GM12878 (cell line): ENCODE measurements around the gene SASH1. TPM values are rescaled to one million over a fixed set of nuclear protein-coding genes. Genes with fewer than 3 reads are reported as not detected.

Experiments used
- ATAC-seq: fragments of 200-7000 bp; cut with Tn5 transposase; 3 replicates; pipeline ENCODE4 v1.9.1; 2020; ENCODE audit warnings: mild to moderate bottlenecking, moderate library complexity
- BruUV-seq: library from RNA; stranded (reverse); fragments of 400-500 nt; replicated peaks from 2 replicates; lab custom pipeline; 2021; lab: Mats Ljungman, UMichigan
- CTCF ChIA-PET: fragments of 300-600 bp; sonication (Branson Sonifier 250); formaldehyde crosslinking; extraction: SDS; loops from one replicate; lab custom pipeline; 2021; ENCODE audit warnings: inconsistent platforms; lab: Yijun Ruan, JAX
- POLR2A ChIA-PET: fragments of 350-600 bp; formaldehyde crosslinking; extraction: SDS; loops from one replicate; lab custom pipeline; 2021; ENCODE audit warnings: inconsistent platforms; lab: Charles Lee
- RAD21 ChIA-PET: fragments of 300-600 bp; sonication (Branson Sonifier 250); formaldehyde crosslinking; loops from one replicate; lab custom pipeline; 2023; ENCODE audit warnings: antibody characterized with exemption; ENCODE audit not compliant: unreplicated experiment; lab: Charles Lee
- SMC1A ChIA-PET: fragments of 300-600 bp; sonication (Branson Sonifier 250); formaldehyde crosslinking; loops from one replicate; lab custom pipeline; 2023; ENCODE audit not compliant: unreplicated experiment, uncharacterized antibody; lab: Charles Lee
- DNase-seq: peaks from one replicate; pipeline ENCODE4 v3.0.0-alpha.2; 2011; ENCODE audit warnings: low read depth, low spot score
- FAIRE-seq: peaks from 3 replicates; lab custom pipeline; 2011; peaks lifted over from hg19 to GRCh38; lab: Jason Lieb, UNC
- H2AFZ ChIP-seq: 2 replicates; pipeline ENCODE4 v1.6.0; 2011; ENCODE audit warnings: low read depth, low read length, control low read depth; ENCODE audit not compliant: control insufficient read depth
- H3K27ac ChIP-seq: 2 replicates; pipeline ENCODE4 v1.5.1; 2011; ENCODE audit warnings: control low read depth; ENCODE audit not compliant: control insufficient read depth, insufficient read depth
- H3K27me3 ChIP-seq, 2 experiments: replicated peaks in 1 of 2; 2 replicates each; pipeline versions ENCODE4 v1.6.0 to v1.6.1; 2011; ENCODE audit warnings: low read length in 1 of 2; ENCODE audit not compliant: control insufficient read depth in 2 of 2, insufficient read depth in 2 of 2
- H3K36me3 ChIP-seq, 2 experiments: 2 replicates each; pipeline ENCODE4 v1.5.1; 2011; ENCODE audit warnings: low read length in 1 of 2; ENCODE audit not compliant: control insufficient read depth in 2 of 2, insufficient read depth in 2 of 2
- H3K4me1 ChIP-seq: 2 replicates; pipeline ENCODE4 v1.6.1; 2011; ENCODE audit warnings: mild to moderate bottlenecking, low read length, moderate library complexity, mixed read lengths; ENCODE audit not compliant: control insufficient read depth, insufficient read depth
- H3K4me2 ChIP-seq: 2 replicates; pipeline ENCODE4 v1.6.0; 2011; ENCODE audit warnings: control low read depth; ENCODE audit not compliant: control insufficient read depth, insufficient read depth
- H3K4me3 ChIP-seq: fragments of 200-600 bp; sonication (generic); 2 replicates; pipeline ENCODE4 v1.5.1; 2016
- H3K79me2 ChIP-seq: 2 replicates; pipeline ENCODE4 v1.6.0; 2011; ENCODE audit warnings: low read length; ENCODE audit not compliant: control insufficient read depth, insufficient read depth
- H3K9ac ChIP-seq: 2 replicates; pipeline ENCODE4 v1.8.0; 2011; ENCODE audit warnings: low read length, control low read depth, mixed read lengths; ENCODE audit not compliant: control insufficient read depth, insufficient read depth
- H3K9me3 ChIP-seq: replicated peaks from 3 replicates; pipeline ENCODE4 v1.5.1; 2011; ENCODE audit warnings: mild to moderate bottlenecking, low read length; ENCODE audit not compliant: control insufficient read depth, insufficient read depth
- H4K20me1 ChIP-seq: 2 replicates; pipeline ENCODE4 v1.6.0; 2011; ENCODE audit not compliant: control insufficient read depth, insufficient read depth
- JUNB ChIP-seq: IDR thresholded peaks from 2 replicates; pipeline ENCODE4 v1.6.1; 2016; ENCODE audit warnings: antibody characterized with exemption, mild to moderate bottlenecking
- JUND ChIP-seq: IDR thresholded peaks from 2 replicates; pipeline ENCODE4 v1.6.1; 2012; ENCODE audit warnings: low read depth, mild to moderate bottlenecking, low read length, improper control_type of control experiment, moderate library complexity
- NFYA ChIP-seq: IDR thresholded peaks from 2 replicates; pipeline ENCODE4 v1.6.1; 2011; ENCODE audit warnings: low read depth, mild to moderate bottlenecking, low read length, improper control_type of control experiment, borderline replicate concordance
- RBBP5 ChIP-seq: fragments of 200-600 bp; sonication (generic); conservative IDR thresholded peaks from 2 replicates; pipeline ENCODE4 v1.6.1; 2016
- RUNX3 ChIP-seq: IDR thresholded peaks from 2 replicates; pipeline ENCODE4 v1.6.1; 2012; ENCODE audit warnings: low read length, inconsistent platforms
- SPI1 ChIP-seq: IDR thresholded peaks from 2 replicates; pipeline ENCODE4 v1.6.1; 2011; ENCODE audit warnings: low read depth, mild to moderate bottlenecking, low read length, moderate library complexity, borderline replicate concordance; ENCODE audit not compliant: insufficient read depth
- SREBF2 ChIP-seq: IDR thresholded peaks from 2 replicates; pipeline ENCODE4 v1.6.1; 2012; ENCODE audit warnings: mild to moderate bottlenecking, low read length
- TARDBP ChIP-seq: IDR thresholded peaks from 2 replicates; pipeline ENCODE4 v1.6.1; 2016; ENCODE audit warnings: borderline replicate concordance
- ZNF217 ChIP-seq: fragments of 450-650 bp; IDR thresholded peaks from 2 replicates; pipeline ENCODE4 v1.6.1; 2017; ENCODE audit warnings: antibody characterized with exemption, mild to moderate bottlenecking
- WGBS: methylation state at CpG from one replicate; pipeline ENCODE4 v1.1.6; 2016; ENCODE audit warnings: low lambda C conversion rate; ENCODE audit not compliant: insufficient replicate concordance, insufficient coverage; ENCODE audit errors: missing lambda C conversion rate; 5-methylcytosine and 5-hydroxymethylcytosine counted together
- in situ Hi-C: fragments of 300-500 bp; cut with MboI; formaldehyde crosslinking; loops from 9 replicates; pipeline ENCODE4 v1.14.3; 2018; ENCODE audit warnings: mixed read lengths
- intact Hi-C: fragments of 100-400 bp; cut with micrococcal nuclease; formaldehyde crosslinking; loops from one replicate; pipeline ENCODE4 v1.14.2; 2022; ENCODE audit not compliant: unreplicated experiment
- polyA plus RNA-seq, 11 experiments: library from polyadenylated mRNA; depleted of rRNA in 4 of 11; unstranded in 6 of 11; stranded (reverse) in 5 of 11; fragments of >200 nt; fragmentation: Nextera tagmentation in 4 of 11; fragmentation: Illumina TruSeq in 1 of 11; extraction: Ambion mirVana in 4 of 11; extraction: Trizol in 1 of 11; gene quantifications; 1 replicate in 1 of 11; 2 replicates in 10 of 11; pipeline versions ENCODE4 v1.2.1 to v1.2.3, GENCODE V29; 2011 to 2016; ENCODE audit warnings: inconsistent platforms in 2 of 11, missing spikeins in 2 of 11, low read depth in 1 of 11
- total RNA-seq, 4 experiments: library from RNA; depleted of rRNA in 3 of 4; stranded (reverse); fragments of >200 nt in 3 of 4; fragmentation: Illumina TruSeq in 1 of 4; extraction: Trizol in 1 of 4; gene quantifications; 2 replicates each; pipeline versions ENCODE4 v1.2.1 to v1.2.3, GENCODE V29; 2013 to 2021
- TF ChIP-seq, protein P1 (sequence below): fragments of 450-650 bp; IDR thresholded peaks from 2 replicates; pipeline ENCODE4 v1.6.1; 2016; ENCODE audit warnings: mild to moderate bottlenecking, moderate library complexity, borderline replicate concordance
- TF ChIP-seq, protein P2 (sequence below): IDR thresholded peaks from 2 replicates; pipeline ENCODE4 v1.6.1; 2011; ENCODE audit warnings: borderline replicate concordance, low read depth, mild to moderate bottlenecking, moderate library complexity, mixed read lengths, low read length; ENCODE audit not compliant: insufficient read depth; ENCODE audit errors: extremely low read length
- TF ChIP-seq, protein P3 (sequence below): fragments of 450-650 bp; IDR thresholded peaks from 2 replicates; pipeline ENCODE4 v1.6.1; 2017; ENCODE audit warnings: mild to moderate bottlenecking, moderate library complexity
- TF ChIP-seq, protein P4 (sequence below): fragments of 150-350 bp; IDR thresholded peaks from 2 replicates; pipeline ENCODE4 v1.6.1; 2014; ENCODE audit warnings: mild to moderate bottlenecking, low read depth, low read length

SASH1 gene
- total and polyA plus RNA-seq, 10 of the 15 experiments (the other 5 are each of a cell fraction or from before 2014, with no cell fraction given) = 0.01 to 0.73 (median 0.14) TPM; not detected in 4

DNA sequence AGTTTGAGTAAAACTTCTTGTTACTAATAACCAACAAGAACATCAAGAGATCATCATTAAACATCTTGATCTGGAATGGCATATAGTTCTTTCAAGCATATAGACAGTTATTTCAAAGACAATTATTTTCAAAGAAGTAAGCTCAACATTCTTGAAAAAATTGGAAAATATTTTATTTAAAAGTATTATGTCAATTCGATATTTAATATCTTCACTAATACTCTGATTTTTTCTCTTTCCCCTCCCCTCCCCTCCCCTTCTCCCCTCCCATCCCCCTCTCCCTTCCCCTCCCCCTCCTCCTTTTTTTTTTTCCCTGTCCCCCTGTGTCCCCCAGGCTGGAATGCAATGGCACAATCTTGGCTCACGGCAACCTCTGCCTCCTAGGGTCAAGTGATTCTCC lies 82.8 kb downstream of the SASH1 start:
- no peaks in the 10 kb centered on the region for H3K36me3 ChIP-seq
- no peak overlapping the region for H3K27ac ChIP-seq
- H3K27me3 ChIP-seq = no peaks in the 10 kb centered on the region; a peak in 1 of 4 replicates
- WGBS = 45% methylated on average over 2 of the region's 2 CpGs
- H3K4me1 ChIP-seq = no peaks in the 10 kb centered on the region
- no peaks in the 10 kb centered on the region for H4K20me1 ChIP-seq
- in situ Hi-C loops = no loop called here
- no peak for FAIRE-seq
- POLR2A ChIA-PET = no interaction called here
- intact Hi-C loops = no loop called here
- no TSS peak for BruUV-seq
- H2AFZ ChIP-seq = no peak overlapping the region
- H3K4me3 ChIP-seq = no peak overlapping the region
- CTCF ChIA-PET = no interaction called here
- H3K4me2 ChIP-seq = no peak overlapping the region
- H3K9ac ChIP-seq = no peak overlapping the region
- DNase-seq = no peak
- H3K9me3 ChIP-seq = no peaks in the 10 kb centered on the region
- RAD21 ChIA-PET = no interaction called here
- SMC1A ChIA-PET = no interaction called here
- ATAC-seq = no peak
- H3K79me2 ChIP-seq = no peaks in the 10 kb centered on the region
- TF ChIP-seq JUNB = no peak
- TF ChIP-seq TARDBP = no peak
- TF ChIP-seq SPI1 = no peak
- TF ChIP-seq, protein P1, sequence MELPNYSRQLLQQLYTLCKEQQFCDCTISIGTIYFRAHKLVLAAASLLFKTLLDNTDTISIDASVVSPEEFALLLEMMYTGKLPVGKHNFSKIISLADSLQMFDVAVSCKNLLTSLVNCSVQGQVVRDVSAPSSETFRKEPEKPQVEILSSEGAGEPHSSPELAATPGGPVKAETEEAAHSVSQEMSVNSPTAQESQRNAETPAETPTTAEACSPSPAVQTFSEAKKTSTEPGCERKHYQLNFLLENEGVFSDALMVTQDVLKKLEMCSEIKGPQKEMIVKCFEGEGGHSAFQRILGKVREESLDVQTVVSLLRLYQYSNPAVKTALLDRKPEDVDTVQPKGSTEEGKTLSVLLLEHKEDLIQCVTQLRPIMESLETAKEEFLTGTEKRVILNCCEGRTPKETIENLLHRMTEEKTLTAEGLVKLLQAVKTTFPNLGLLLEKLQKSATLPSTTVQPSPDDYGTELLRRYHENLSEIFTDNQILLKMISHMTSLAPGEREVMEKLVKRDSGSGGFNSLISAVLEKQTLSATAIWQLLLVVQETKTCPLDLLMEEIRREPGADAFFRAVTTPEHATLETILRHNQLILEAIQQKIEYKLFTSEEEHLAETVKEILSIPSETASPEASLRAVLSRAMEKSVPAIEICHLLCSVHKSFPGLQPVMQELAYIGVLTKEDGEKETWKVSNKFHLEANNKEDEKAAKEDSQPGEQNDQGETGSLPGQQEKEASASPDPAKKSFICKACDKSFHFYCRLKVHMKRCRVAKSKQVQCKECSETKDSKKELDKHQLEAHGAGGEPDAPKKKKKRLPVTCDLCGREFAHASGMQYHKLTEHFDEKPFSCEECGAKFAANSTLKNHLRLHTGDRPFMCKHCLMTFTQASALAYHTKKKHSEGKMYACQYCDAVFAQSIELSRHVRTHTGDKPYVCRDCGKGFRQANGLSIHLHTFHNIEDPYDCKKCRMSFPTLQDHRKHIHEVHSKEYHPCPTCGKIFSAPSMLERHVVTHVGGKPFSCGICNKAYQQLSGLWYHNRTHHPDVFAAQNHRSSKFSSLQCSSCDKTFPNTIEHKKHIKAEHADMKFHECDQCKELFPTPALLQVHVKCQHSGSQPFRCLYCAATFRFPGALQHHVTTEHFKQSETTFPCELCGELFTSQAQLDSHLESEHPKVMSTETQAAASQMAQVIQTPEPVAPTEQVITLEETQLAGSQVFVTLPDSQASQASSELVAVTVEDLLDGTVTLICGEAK = no peak
- TF ChIP-seq, protein P2, sequence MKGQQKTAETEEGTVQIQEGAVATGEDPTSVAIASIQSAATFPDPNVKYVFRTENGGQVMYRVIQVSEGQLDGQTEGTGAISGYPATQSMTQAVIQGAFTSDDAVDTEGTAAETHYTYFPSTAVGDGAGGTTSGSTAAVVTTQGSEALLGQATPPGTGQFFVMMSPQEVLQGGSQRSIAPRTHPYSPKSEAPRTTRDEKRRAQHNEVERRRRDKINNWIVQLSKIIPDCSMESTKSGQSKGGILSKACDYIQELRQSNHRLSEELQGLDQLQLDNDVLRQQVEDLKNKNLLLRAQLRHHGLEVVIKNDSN = no peak
- no peak for TF ChIP-seq JUND
- TF ChIP-seq, protein P3, sequence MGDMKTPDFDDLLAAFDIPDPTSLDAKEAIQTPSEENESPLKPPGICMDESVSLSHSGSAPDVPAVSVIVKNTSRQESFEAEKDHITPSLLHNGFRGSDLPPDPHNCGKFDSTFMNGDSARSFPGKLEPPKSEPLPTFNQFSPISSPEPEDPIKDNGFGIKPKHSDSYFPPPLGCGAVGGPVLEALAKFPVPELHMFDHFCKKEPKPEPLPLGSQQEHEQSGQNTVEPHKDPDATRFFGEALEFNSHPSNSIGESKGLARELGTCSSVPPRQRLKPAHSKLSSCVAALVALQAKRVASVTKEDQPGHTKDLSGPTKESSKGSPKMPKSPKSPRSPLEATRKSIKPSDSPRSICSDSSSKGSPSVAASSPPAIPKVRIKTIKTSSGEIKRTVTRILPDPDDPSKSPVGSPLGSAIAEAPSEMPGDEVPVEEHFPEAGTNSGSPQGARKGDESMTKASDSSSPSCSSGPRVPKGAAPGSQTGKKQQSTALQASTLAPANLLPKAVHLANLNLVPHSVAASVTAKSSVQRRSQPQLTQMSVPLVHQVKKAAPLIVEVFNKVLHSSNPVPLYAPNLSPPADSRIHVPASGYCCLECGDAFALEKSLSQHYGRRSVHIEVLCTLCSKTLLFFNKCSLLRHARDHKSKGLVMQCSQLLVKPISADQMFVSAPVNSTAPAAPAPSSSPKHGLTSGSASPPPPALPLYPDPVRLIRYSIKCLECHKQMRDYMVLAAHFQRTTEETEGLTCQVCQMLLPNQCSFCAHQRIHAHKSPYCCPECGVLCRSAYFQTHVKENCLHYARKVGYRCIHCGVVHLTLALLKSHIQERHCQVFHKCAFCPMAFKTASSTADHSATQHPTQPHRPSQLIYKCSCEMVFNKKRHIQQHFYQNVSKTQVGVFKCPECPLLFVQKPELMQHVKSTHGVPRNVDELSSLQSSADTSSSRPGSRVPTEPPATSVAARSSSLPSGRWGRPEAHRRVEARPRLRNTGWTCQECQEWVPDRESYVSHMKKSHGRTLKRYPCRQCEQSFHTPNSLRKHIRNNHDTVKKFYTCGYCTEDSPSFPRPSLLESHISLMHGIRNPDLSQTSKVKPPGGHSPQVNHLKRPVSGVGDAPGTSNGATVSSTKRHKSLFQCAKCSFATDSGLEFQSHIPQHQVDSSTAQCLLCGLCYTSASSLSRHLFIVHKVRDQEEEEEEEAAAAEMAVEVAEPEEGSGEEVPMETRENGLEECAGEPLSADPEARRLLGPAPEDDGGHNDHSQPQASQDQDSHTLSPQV = no peak
- TF ChIP-seq, protein P4, sequence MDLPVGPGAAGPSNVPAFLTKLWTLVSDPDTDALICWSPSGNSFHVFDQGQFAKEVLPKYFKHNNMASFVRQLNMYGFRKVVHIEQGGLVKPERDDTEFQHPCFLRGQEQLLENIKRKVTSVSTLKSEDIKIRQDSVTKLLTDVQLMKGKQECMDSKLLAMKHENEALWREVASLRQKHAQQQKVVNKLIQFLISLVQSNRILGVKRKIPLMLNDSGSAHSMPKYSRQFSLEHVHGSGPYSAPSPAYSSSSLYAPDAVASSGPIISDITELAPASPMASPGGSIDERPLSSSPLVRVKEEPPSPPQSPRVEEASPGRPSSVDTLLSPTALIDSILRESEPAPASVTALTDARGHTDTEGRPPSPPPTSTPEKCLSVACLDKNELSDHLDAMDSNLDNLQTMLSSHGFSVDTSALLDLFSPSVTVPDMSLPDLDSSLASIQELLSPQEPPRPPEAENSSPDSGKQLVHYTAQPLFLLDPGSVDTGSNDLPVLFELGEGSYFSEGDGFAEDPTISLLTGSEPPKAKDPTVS = no peak
- TF ChIP-seq RBBP5 = no peak
- no peak for TF ChIP-seq NFYA
- TF ChIP-seq ZNF217 = no peak
- TF ChIP-seq SREBF2 = no peak
- no peak for TF ChIP-seq RUNX3
